ENCODE measurements around the gene ATP7A.

ATP7A gene

GRCh38 chrX:78024349-78025059 lies 114.0 kb downstream of the ATP7A start:
- no peak overlapping the region for H2BK5ac ChIP-seq (ENCODE audit: low read length)
- no peak overlapping the region for H4K5ac ChIP-seq (ENCODE audit: low read length)
- H3K36me3 ChIP-seq (ENCODE audit: control insufficient read depth, insufficient read depth, low read length): no peaks in the 10 kb centered on the region
- H2BK15ac ChIP-seq (replicated peaks; ENCODE audit: low read depth): no peak overlapping the region
- no peak overlapping the region for H3K18ac ChIP-seq (ENCODE audit: low read length)
- H3K79me1 ChIP-seq (ENCODE audit: low read length): no peaks in the 10 kb centered on the region
- no CpG with 5 or more reads among the region's 7 CpGs for WGBS (ENCODE audit: extremely low coverage, insufficient coverage, low lambda C conversion rate)
- H3K4me1 ChIP-seq (ENCODE audit: control insufficient read depth, low read depth, low read length): no peaks in the 10 kb centered on the region
- no peaks in the 10 kb centered on the region for H3K79me2 ChIP-seq (ENCODE audit: control insufficient read depth, insufficient read depth, low read length)
- H3K4me2 ChIP-seq (ENCODE audit: low read length): no peak overlapping the region
- H2AK5ac ChIP-seq (ENCODE audit: low read length): no peak overlapping the region
- peak; percentile 40 for DNase-seq
- no peak overlapping the region for H4K8ac ChIP-seq (ENCODE audit: low read depth, low read length)
- no peak overlapping the region for H3K4me3 ChIP-seq (ENCODE audit: low read length)
- no peak overlapping the region for H3K27ac ChIP-seq (ENCODE audit: low read depth, low read length)
- no peak overlapping the region for H3K56ac ChIP-seq (ENCODE audit: low read length)
- H2BK120ac ChIP-seq (ENCODE audit: low read depth, low read length): no peak overlapping the region
- H3K4ac ChIP-seq (ENCODE audit: low read depth, low read length): no peak overlapping the region
- no peak overlapping the region for H3K9ac ChIP-seq (ENCODE audit: low read length)
- H3K23ac ChIP-seq (ENCODE audit: low read length): no peak overlapping the region
- H3K27me3 ChIP-seq (ENCODE audit: insufficient read depth, low read length, poor library complexity): no peaks in the 10 kb centered on the region

GRCh38 chrX:78027798-78028197 lies 117.3 kb downstream of the ATP7A start:
- Histone ChIP-seq H2AK5ac (ENCODE audit: low read length) (no peak overlapping the region), H3K4me3 (ENCODE audit: low read length) (no peak overlapping the region), H3K23ac (ENCODE audit: low read length) (no peak overlapping the region), H3K9ac (ENCODE audit: low read length) (no peak overlapping the region), H3K18ac (ENCODE audit: low read length) (no peak overlapping the region), H2BK15ac (replicated peaks; ENCODE audit: low read depth) (no peak overlapping the region), H3K4me1 (ENCODE audit: control insufficient read depth, low read depth, low read length) (no peaks in the 10 kb centered on the region), H3K79me2 (ENCODE audit: control insufficient read depth, insufficient read depth, low read length) (no peaks in the 10 kb centered on the region), H2BK5ac (ENCODE audit: low read length) (no peak overlapping the region), H3K36me3 (ENCODE audit: control insufficient read depth, insufficient read depth, low read length) (no peaks in the 10 kb centered on the region), H3K4ac (ENCODE audit: low read depth, low read length) (no peak overlapping the region), H3K27ac (ENCODE audit: low read depth, low read length) (no peak overlapping the region), H4K8ac (ENCODE audit: low read depth, low read length) (no peak overlapping the region), H2BK120ac (ENCODE audit: low read depth, low read length) (no peak overlapping the region), H3K27me3 (ENCODE audit: insufficient read depth, low read length, poor library complexity) (no peaks in the 10 kb centered on the region), H3K79me1 (ENCODE audit: low read length) (no peaks in the 10 kb centered on the region), H3K4me2 (ENCODE audit: low read length) (no peak overlapping the region), H4K5ac (ENCODE audit: low read length) (no peak overlapping the region), H3K56ac (ENCODE audit: low read length) (no peak overlapping the region)
- no CpG with 5 or more reads among the region's 3 CpGs for WGBS (ENCODE audit: extremely low coverage, insufficient coverage, low lambda C conversion rate)
- DNase-seq: no peak

GRCh38 chrX:78029663-78030062 lies 119.2 kb downstream of the ATP7A start:
- H3K79me1 ChIP-seq (ENCODE audit: low read length): no peaks in the 10 kb centered on the region
- no CpG with 5 or more reads among the region's 2 CpGs for WGBS (ENCODE audit: extremely low coverage, insufficient coverage, low lambda C conversion rate)
- DNase-seq: peak; percentile 18

GRCh38 chrX:78035061-78035460 lies 124.6 kb downstream of the ATP7A start:
- no peak overlapping the region for H2BK15ac ChIP-seq (replicated peaks; ENCODE audit: low read depth)
- no peak for DNase-seq
- no peaks in the 10 kb centered on the region for H3K36me3 ChIP-seq (ENCODE audit: control insufficient read depth, insufficient read depth, low read length)
- H3K4ac ChIP-seq (ENCODE audit: low read depth, low read length): no peak overlapping the region
- no peak overlapping the region for H4K5ac ChIP-seq (ENCODE audit: low read length)
- no peak overlapping the region for H3K4me3 ChIP-seq (ENCODE audit: low read length)
- H3K23ac ChIP-seq (ENCODE audit: low read length): no peak overlapping the region
- H3K79me2 ChIP-seq (ENCODE audit: control insufficient read depth, insufficient read depth, low read length): no peaks in the 10 kb centered on the region
- H3K4me1 ChIP-seq (ENCODE audit: control insufficient read depth, low read depth, low read length): no peaks in the 10 kb centered on the region
- H3K27me3 ChIP-seq (ENCODE audit: insufficient read depth, low read length, poor library complexity): no peaks in the 10 kb centered on the region
- H3K18ac ChIP-seq (ENCODE audit: low read length): no peak overlapping the region
- H3K27ac ChIP-seq (ENCODE audit: low read depth, low read length): no peak overlapping the region
- no peak overlapping the region for H2BK120ac ChIP-seq (ENCODE audit: low read depth, low read length)
- no peak overlapping the region for H3K4me2 ChIP-seq (ENCODE audit: low read length)
- no peak overlapping the region for H4K8ac ChIP-seq (ENCODE audit: low read depth, low read length)
- no peak overlapping the region for H2BK5ac ChIP-seq (ENCODE audit: low read length)
- no peak overlapping the region for H3K56ac ChIP-seq (ENCODE audit: low read length)
- no peak overlapping the region for H2AK5ac ChIP-seq (ENCODE audit: low read length)
- H3K79me1 ChIP-seq (ENCODE audit: low read length): no peaks in the 10 kb centered on the region
- H3K9ac ChIP-seq (ENCODE audit: low read length): no peak overlapping the region
- no CpG with 5 or more reads among the region's 6 CpGs for WGBS (ENCODE audit: extremely low coverage, insufficient coverage, low lambda C conversion rate)

More at GRCh38 chrX:78029663-78030062, 119.2 kb downstream of the ATP7A start:
- H3K27ac ChIP-seq (ENCODE audit: low read depth, low read length): no peak overlapping the region
- H4K5ac ChIP-seq (ENCODE audit: low read length): no peak overlapping the region
- no peaks in the 10 kb centered on the region for H3K27me3 ChIP-seq (ENCODE audit: insufficient read depth, low read length, poor library complexity)
- H3K4ac ChIP-seq (ENCODE audit: low read depth, low read length): no peak overlapping the region
- H3K4me3 ChIP-seq (ENCODE audit: low read length): no peak overlapping the region
- H2BK120ac ChIP-seq (ENCODE audit: low read depth, low read length): no peak overlapping the region
- no peak overlapping the region for H4K8ac ChIP-seq (ENCODE audit: low read depth, low read length)
- no peaks in the 10 kb centered on the region for H3K79me2 ChIP-seq (ENCODE audit: control insufficient read depth, insufficient read depth, low read length)
- no peak overlapping the region for H3K18ac ChIP-seq (ENCODE audit: low read length)
- H3K4me1 ChIP-seq (ENCODE audit: control insufficient read depth, low read depth, low read length): no peaks in the 10 kb centered on the region
- no peak overlapping the region for H3K4me2 ChIP-seq (ENCODE audit: low read length)
- H3K9ac ChIP-seq (ENCODE audit: low read length): no peak overlapping the region
- no peak overlapping the region for H2BK15ac ChIP-seq (replicated peaks; ENCODE audit: low read depth)
- no peak overlapping the region for H2BK5ac ChIP-seq (ENCODE audit: low read length)
- no peaks in the 10 kb centered on the region for H3K36me3 ChIP-seq (ENCODE audit: control insufficient read depth, insufficient read depth, low read length)
- no peak overlapping the region for H3K56ac ChIP-seq (ENCODE audit: low read length)
- no peak overlapping the region for H3K23ac ChIP-seq (ENCODE audit: low read length)
- no peak overlapping the region for H2AK5ac ChIP-seq (ENCODE audit: low read length)

GRCh38 chrX:78037881-78038280 lies 127.4 kb downstream of the ATP7A start:
- H3K4me2 ChIP-seq (ENCODE audit: low read length): no peak overlapping the region
- no peak overlapping the region for H3K18ac ChIP-seq (ENCODE audit: low read length)
- no peak overlapping the region for H2BK120ac ChIP-seq (ENCODE audit: low read depth, low read length)
- no peak overlapping the region for H4K8ac ChIP-seq (ENCODE audit: low read depth, low read length)
- H3K4me1 ChIP-seq (ENCODE audit: control insufficient read depth, low read depth, low read length): no peaks in the 10 kb centered on the region
- no peak for DNase-seq
- H4K5ac ChIP-seq (ENCODE audit: low read length): no peak overlapping the region
- no peak overlapping the region for H3K4me3 ChIP-seq (ENCODE audit: low read length)
- H2AK5ac ChIP-seq (ENCODE audit: low read length): no peak overlapping the region
- H2BK5ac ChIP-seq (ENCODE audit: low read length): no peak overlapping the region
- no peak overlapping the region for H3K56ac ChIP-seq (ENCODE audit: low read length)
- H3K4ac ChIP-seq (ENCODE audit: low read depth, low read length): no peak overlapping the region
- 100% methylated on average over 1 of the region's 3 CpGs for WGBS (ENCODE audit: extremely low coverage, insufficient coverage, low lambda C conversion rate)
- no peak overlapping the region for H3K27ac ChIP-seq (ENCODE audit: low read depth, low read length)
- no peak overlapping the region for H2BK15ac ChIP-seq (replicated peaks; ENCODE audit: low read depth)
- H3K23ac ChIP-seq (ENCODE audit: low read length): no peak overlapping the region
- H3K36me3 ChIP-seq (ENCODE audit: control insufficient read depth, insufficient read depth, low read length): no peaks in the 10 kb centered on the region
- H3K79me1 ChIP-seq (ENCODE audit: low read length): no peaks in the 10 kb centered on the region
- H3K27me3 ChIP-seq (ENCODE audit: insufficient read depth, low read length, poor library complexity): no peaks in the 10 kb centered on the region
- no peak overlapping the region for H3K9ac ChIP-seq (ENCODE audit: low read length)
- H3K79me2 ChIP-seq (ENCODE audit: control insufficient read depth, insufficient read depth, low read length): no peaks in the 10 kb centered on the region

GRCh38 chrX:78042601-78043000 lies 132.1 kb downstream of the ATP7A start:
- Histone ChIP-seq H3K36me3 (ENCODE audit: control insufficient read depth, insufficient read depth, low read length) (no peaks in the 10 kb centered on the region), H3K56ac (ENCODE audit: low read length) (no peak overlapping the region), H3K79me1 (ENCODE audit: low read length) (no peaks in the 10 kb centered on the region), H2BK15ac (replicated peaks; ENCODE audit: low read depth) (no peak overlapping the region), H2BK120ac (ENCODE audit: low read depth, low read length) (no peak overlapping the region), H2AK5ac (ENCODE audit: low read length) (no peak overlapping the region), H3K79me2 (ENCODE audit: control insufficient read depth, insufficient read depth, low read length) (no peaks in the 10 kb centered on the region), H3K4ac (ENCODE audit: low read depth, low read length) (no peak overlapping the region), H4K5ac (ENCODE audit: low read length) (no peak overlapping the region), H3K27ac (ENCODE audit: low read depth, low read length) (no peak overlapping the region), H3K23ac (ENCODE audit: low read length) (no peak overlapping the region), H3K4me2 (ENCODE audit: low read length) (no peak overlapping the region), H3K4me1 (ENCODE audit: control insufficient read depth, low read depth, low read length) (no peaks in the 10 kb centered on the region), H3K4me3 (ENCODE audit: low read length) (no peak overlapping the region), H4K8ac (ENCODE audit: low read depth, low read length) (no peak overlapping the region), H3K18ac (ENCODE audit: low read length) (no peak overlapping the region), H3K27me3 (ENCODE audit: insufficient read depth, low read length, poor library complexity) (no peaks in the 10 kb centered on the region), H3K9ac (ENCODE audit: low read length) (no peak overlapping the region), H2BK5ac (ENCODE audit: low read length) (no peak overlapping the region)
- DNase-seq: no peak
- no CpG with 5 or more reads among the region's 1 CpG for WGBS (ENCODE audit: extremely low coverage, insufficient coverage, low lambda C conversion rate)
